K562 (cell line): ENCODE measurements around the gene GANAB. TPM values are rescaled to one million over a fixed set of nuclear protein-coding genes. Genes with fewer than 3 reads are reported as not detected.

ENCODE experiments used
- CBX1 ChIP-seq: sonication (generic); IDR thresholded peaks from 2 replicates; pipeline ENCODE4 v1.6.1; 2016; ENCODE audit warnings: antibody characterized with exemption, low read depth, mild to moderate bottlenecking
- CCNT2 ChIP-seq: IDR thresholded peaks from 2 replicates; pipeline ENCODE4 v1.6.1; 2011; ENCODE audit warnings: borderline replicate concordance, low read depth, mild to moderate bottlenecking, moderate library complexity, mixed read lengths, low read length; ENCODE audit not compliant: insufficient read length; ENCODE audit errors: extremely low read depth
- GABPA ChIP-seq: fragments of 200-800 bp; sonication (Bioruptor generic); conservative IDR thresholded peaks from 2 replicates; pipeline ENCODE4 v1.6.1; 2016; ENCODE audit warnings: low read depth, missing genetic modification characterization, missing compliant biosample characterization
- NFIC ChIP-seq: fragments of 450-650 bp; IDR thresholded peaks from 2 replicates; pipeline ENCODE4 v1.6.1; 2017; ENCODE audit warnings: mild to moderate bottlenecking, inconsistent platforms
- POLR2G ChIP-seq: fragments of 200-400 bp; formaldehyde crosslinking; IDR thresholded peaks from 2 replicates; pipeline ENCODE4 v1.6.1; 2017; ENCODE audit warnings: low read depth, mild to moderate bottlenecking, antibody characterized with exemption, low read length, moderate library complexity
- RCOR1 ChIP-seq, 2 experiments: IDR thresholded peaks; 2 replicates each; pipeline ENCODE4 v1.6.1; 2012; ENCODE audit warnings: low read depth in 2 of 2, low read length in 2 of 2, borderline replicate concordance in 1 of 2, improper control_type of control experiment in 1 of 2
- SMAD4 ChIP-seq: fragments of 250-450 bp; sonication (Bioruptor Pico); conservative IDR thresholded peaks from 2 replicates; pipeline ENCODE4 v1.8.0; 2021; ENCODE audit warnings: inconsistent platforms, mild to moderate bottlenecking, moderate library complexity
- SMARCA4 ChIP-seq: fragments of 450-650 bp; IDR thresholded peaks from 2 replicates; pipeline ENCODE4 v1.6.1; 2016
- TAF15 ChIP-seq: fragments of 200-400 bp; formaldehyde crosslinking; IDR thresholded peaks from 2 replicates; pipeline ENCODE4 v1.6.1; 2017; ENCODE audit warnings: mild to moderate bottlenecking, low read depth, low read length, moderate library complexity
- ZNF133 ChIP-seq: fragments of 250-450 bp; sonication (Bioruptor Pico); IDR thresholded peaks from 2 replicates; pipeline ENCODE4 v1.4.0; 2020; ENCODE audit warnings: mild to moderate bottlenecking
- ZNF445 ChIP-seq: fragments of 250-450 bp; sonication (Bioruptor Pico); IDR thresholded peaks from 2 replicates; pipeline ENCODE4 v1.4.0; 2020; ENCODE audit warnings: low read depth, mild to moderate bottlenecking, moderate library complexity
- polyA plus RNA-seq, 8 experiments: library from polyadenylated mRNA; depleted of rRNA in 4 of 8; stranded (reverse) in 5 of 8; unstranded in 3 of 8; fragments of >200 nt; fragmentation: Nextera tagmentation in 2 of 8; fragmentation: Illumina TruSeq in 1 of 8; extraction: Ambion mirVana in 2 of 8; extraction: Trizol in 1 of 8; gene quantifications; 2 replicates each; pipeline versions ENCODE4 v1.2.1 to v1.2.3, GENCODE V29; 2011 to 2014; ENCODE audit warnings: inconsistent platforms in 1 of 8, missing spikeins in 1 of 8
- total RNA-seq, 7 experiments: library from RNA; depleted of rRNA in 6 of 7; stranded (reverse); fragments of >200 nt in 6 of 7; fragmentation: Illumina TruSeq in 2 of 7; extraction: Trizol in 2 of 7; gene quantifications; 2 replicates each; pipeline versions ENCODE4 v1.2.1 to v1.2.3, GENCODE V29; 2011 to 2021; ENCODE audit warnings: low replicate concordance in 1 of 7
- TF ChIP-seq, protein P1 (sequence below), 2 experiments: fragments of 450-650 bp; conservative IDR thresholded peaks; 2 replicates each; pipeline ENCODE4 v1.6.1; 2017; ENCODE audit warnings: mild to moderate bottlenecking in 2 of 2, moderate library complexity in 2 of 2
- TF ChIP-seq, protein P2 (sequence below): fragments of 200-800 bp; sonication (Bioruptor generic); IDR thresholded peaks from 2 replicates; pipeline ENCODE4 v1.6.1; 2017; ENCODE audit warnings: missing genetic modification characterization, missing compliant biosample characterization
- TF ChIP-seq, protein P3 (sequence below): fragments of 450-650 bp; IDR thresholded peaks from 2 replicates; pipeline ENCODE4 v1.6.1; 2017; ENCODE audit warnings: antibody characterized with exemption, mild to moderate bottlenecking
- TF ChIP-seq, protein P4 (sequence below): sonication (generic); formaldehyde crosslinking; IDR thresholded peaks from 2 replicates; pipeline ENCODE4 v1.8.1; 2023; ENCODE audit warnings: mild to moderate bottlenecking, missing genetic modification reagents

GANAB gene
- total and polyA plus RNA-seq, 9 of the 15 experiments (the other 6 are each of a cell fraction or from before 2014, with no cell fraction given) = 6.5 to 284 (median 161) TPM

DNA sequence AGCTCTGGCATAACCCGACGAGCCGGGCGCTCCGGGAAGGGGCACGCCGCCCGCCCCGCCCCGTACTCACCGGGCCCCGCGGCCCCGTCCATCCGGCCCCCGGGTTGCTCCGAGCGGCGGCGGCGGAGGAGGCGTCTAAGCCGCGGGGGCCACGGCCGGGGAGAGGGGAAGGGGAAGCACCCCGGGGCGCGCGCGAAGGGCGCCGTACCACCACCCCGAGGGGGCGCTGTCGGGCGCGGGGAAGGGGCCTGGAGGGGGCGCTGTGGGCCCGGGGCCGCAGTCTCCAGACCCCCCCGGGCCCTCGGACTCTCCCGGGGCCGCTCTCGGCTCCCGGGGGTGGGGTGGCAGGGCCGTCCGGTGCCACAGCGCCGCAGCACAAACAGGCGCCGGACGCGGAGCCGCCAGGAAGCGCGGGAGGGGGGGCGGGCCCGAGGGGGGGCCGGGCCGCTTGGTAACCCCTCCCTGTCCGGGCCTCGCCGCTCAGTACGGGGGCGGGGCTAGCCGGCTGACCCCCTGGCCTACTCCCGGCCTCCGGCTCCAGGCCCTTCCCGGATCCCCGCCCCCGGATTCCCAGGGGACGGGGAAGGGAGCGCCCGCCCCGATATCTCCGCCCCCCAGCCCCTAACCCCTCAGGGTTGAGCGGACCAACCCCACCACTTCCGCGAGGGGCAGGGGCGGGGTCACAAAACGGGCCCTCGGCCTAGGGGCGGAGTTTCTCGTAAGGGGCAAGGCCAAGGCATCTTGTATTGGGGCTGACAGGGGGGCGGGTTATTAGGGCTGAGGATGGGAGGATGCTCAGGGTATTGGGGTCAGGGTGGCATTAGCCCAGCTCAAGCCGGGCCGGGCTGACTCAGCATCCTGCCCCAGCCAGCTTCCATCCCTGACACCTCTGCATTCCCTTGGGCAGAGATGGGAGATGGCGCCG, 33.8 kb downstream of the GANAB start, which contains the start of the genes EML3 and ROM1 (continued):
- no peak for TF ChIP-seq ZNF445
- TF ChIP-seq, protein P1, sequence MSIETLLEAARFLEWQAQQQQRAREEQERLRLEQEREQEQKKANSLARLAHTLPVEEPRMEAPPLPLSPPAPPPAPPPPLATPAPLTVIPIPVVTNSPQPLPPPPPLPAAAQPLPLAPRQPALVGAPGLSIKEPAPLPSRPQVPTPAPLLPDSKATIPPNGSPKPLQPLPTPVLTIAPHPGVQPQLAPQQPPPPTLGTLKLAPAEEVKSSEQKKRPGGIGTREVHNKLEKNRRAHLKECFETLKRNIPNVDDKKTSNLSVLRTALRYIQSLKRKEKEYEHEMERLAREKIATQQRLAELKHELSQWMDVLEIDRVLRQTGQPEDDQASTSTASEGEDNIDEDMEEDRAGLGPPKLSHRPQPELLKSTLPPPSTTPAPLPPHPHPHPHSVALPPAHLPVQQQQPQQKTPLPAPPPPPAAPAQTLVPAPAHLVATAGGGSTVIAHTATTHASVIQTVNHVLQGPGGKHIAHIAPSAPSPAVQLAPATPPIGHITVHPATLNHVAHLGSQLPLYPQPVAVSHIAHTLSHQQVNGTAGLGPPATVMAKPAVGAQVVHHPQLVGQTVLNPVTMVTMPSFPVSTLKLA (conservative IDR thresholded peaks at IDR 0.05) = peak in 1 of 2 experiments; percentile 57; a peak in 2 of 4 replicates
- TF ChIP-seq, protein P2, sequence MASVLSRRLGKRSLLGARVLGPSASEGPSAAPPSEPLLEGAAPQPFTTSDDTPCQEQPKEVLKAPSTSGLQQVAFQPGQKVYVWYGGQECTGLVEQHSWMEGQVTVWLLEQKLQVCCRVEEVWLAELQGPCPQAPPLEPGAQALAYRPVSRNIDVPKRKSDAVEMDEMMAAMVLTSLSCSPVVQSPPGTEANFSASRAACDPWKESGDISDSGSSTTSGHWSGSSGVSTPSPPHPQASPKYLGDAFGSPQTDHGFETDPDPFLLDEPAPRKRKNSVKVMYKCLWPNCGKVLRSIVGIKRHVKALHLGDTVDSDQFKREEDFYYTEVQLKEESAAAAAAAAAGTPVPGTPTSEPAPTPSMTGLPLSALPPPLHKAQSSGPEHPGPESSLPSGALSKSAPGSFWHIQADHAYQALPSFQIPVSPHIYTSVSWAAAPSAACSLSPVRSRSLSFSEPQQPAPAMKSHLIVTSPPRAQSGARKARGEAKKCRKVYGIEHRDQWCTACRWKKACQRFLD = 0 out of 2 replicates have a peak, but pooled peaks have one; percentile 30
- peak in 1 of 2 experiments; percentile 36; a peak in 1 of 4 replicates for TF ChIP-seq RCOR1 (IDR thresholded peaks at IDR 0.05; ENCODE audit: borderline replicate concordance in 1 of 2, low read depth in 2 of 2, low read length in 2 of 2)
- TF ChIP-seq ZNF133 (CRISPR knock-in tag) = no peak
- peak; percentile 58; the same call in 1 of the 2 replicates for TF ChIP-seq POLR2G
- TF ChIP-seq, protein P3, sequence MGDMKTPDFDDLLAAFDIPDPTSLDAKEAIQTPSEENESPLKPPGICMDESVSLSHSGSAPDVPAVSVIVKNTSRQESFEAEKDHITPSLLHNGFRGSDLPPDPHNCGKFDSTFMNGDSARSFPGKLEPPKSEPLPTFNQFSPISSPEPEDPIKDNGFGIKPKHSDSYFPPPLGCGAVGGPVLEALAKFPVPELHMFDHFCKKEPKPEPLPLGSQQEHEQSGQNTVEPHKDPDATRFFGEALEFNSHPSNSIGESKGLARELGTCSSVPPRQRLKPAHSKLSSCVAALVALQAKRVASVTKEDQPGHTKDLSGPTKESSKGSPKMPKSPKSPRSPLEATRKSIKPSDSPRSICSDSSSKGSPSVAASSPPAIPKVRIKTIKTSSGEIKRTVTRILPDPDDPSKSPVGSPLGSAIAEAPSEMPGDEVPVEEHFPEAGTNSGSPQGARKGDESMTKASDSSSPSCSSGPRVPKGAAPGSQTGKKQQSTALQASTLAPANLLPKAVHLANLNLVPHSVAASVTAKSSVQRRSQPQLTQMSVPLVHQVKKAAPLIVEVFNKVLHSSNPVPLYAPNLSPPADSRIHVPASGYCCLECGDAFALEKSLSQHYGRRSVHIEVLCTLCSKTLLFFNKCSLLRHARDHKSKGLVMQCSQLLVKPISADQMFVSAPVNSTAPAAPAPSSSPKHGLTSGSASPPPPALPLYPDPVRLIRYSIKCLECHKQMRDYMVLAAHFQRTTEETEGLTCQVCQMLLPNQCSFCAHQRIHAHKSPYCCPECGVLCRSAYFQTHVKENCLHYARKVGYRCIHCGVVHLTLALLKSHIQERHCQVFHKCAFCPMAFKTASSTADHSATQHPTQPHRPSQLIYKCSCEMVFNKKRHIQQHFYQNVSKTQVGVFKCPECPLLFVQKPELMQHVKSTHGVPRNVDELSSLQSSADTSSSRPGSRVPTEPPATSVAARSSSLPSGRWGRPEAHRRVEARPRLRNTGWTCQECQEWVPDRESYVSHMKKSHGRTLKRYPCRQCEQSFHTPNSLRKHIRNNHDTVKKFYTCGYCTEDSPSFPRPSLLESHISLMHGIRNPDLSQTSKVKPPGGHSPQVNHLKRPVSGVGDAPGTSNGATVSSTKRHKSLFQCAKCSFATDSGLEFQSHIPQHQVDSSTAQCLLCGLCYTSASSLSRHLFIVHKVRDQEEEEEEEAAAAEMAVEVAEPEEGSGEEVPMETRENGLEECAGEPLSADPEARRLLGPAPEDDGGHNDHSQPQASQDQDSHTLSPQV = peak; percentile 87
- TF ChIP-seq SMAD4 (CRISPR knock-in tag) = peak; percentile 75
- peak; percentile 31 for TF ChIP-seq NFIC
- peak; percentile 51; the same call in 1 of the 2 replicates for TF ChIP-seq CBX1
- TF ChIP-seq GABPA (tag) = peak; percentile 72
- no peak for TF ChIP-seq SMARCA4
- TF ChIP-seq, protein P4, sequence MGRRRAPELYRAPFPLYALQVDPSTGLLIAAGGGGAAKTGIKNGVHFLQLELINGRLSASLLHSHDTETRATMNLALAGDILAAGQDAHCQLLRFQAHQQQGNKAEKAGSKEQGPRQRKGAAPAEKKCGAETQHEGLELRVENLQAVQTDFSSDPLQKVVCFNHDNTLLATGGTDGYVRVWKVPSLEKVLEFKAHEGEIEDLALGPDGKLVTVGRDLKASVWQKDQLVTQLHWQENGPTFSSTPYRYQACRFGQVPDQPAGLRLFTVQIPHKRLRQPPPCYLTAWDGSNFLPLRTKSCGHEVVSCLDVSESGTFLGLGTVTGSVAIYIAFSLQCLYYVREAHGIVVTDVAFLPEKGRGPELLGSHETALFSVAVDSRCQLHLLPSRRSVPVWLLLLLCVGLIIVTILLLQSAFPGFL (CRISPR knock-in tag) = no peak
- no peak for TF ChIP-seq TAF15
- TF ChIP-seq CCNT2 = peak; percentile 82
